A673 (cell line): ENCODE measurements around the gene PLEKHH1. TPM values are rescaled to one million over a fixed set of nuclear protein-coding genes. Genes with fewer than 3 reads are reported as not detected.

Experiments
- BruUV-seq: library from RNA; stranded (reverse); fragments of 400-500 nt; replicated peaks from 2 replicates; lab custom pipeline; 2021; lab: Mats Ljungman, UMichigan
- CTCF ChIA-PET: fragments of 300-600 bp; sonication (Branson Sonifier 250); formaldehyde crosslinking; loops from one replicate; lab custom pipeline; 2022; ENCODE audit warnings: antibody characterized with exemption; lab: Charles Lee
- POLR2A ChIA-PET: fragments of 300-600 bp; sonication (Branson Sonifier 250); formaldehyde crosslinking; loops from one replicate; lab custom pipeline; 2022; ENCODE audit warnings: antibody characterized with exemption; ENCODE audit not compliant: low non-redundant PET; lab: Charles Lee
- DNase-seq: peaks from one replicate; pipeline ENCODE4 v3.0.0-alpha.2; 2015; ENCODE audit warnings: low spot score
- H3K27ac ChIP-seq: fragments of 200-600 bp; sonication (generic); 2 replicates; pipeline ENCODE4 v1.5.1; 2016; ENCODE audit warnings: mixed run types, low read depth, mild to moderate bottlenecking, mixed read lengths, antibody characterized with exemption, low read length; ENCODE audit not compliant: poor library complexity, severe bottlenecking
- H3K27me3 ChIP-seq: fragments of 200-600 bp; sonication (generic); replicated peaks from 2 replicates; pipeline ENCODE4 v1.6.1; 2017; ENCODE audit warnings: mixed run types, low read depth, mild to moderate bottlenecking, mixed read lengths, antibody characterized with exemption, low read length; ENCODE audit not compliant: insufficient read depth, poor library complexity
- H3K36me3 ChIP-seq: fragments of 200-600 bp; sonication (generic); 2 replicates; pipeline ENCODE4 v1.6.1; 2016; ENCODE audit warnings: mixed run types, mild to moderate bottlenecking, mixed read lengths, antibody characterized with exemption, low read length; ENCODE audit not compliant: insufficient read depth, poor library complexity, severe bottlenecking
- H3K4me1 ChIP-seq: fragments of 200-600 bp; sonication (generic); 2 replicates; pipeline ENCODE4 v1.6.1; 2017; ENCODE audit warnings: mixed run types, mild to moderate bottlenecking, mixed read lengths, antibody characterized with exemption, low read length; ENCODE audit not compliant: insufficient read depth, poor library complexity, severe bottlenecking
- H3K4me3 ChIP-seq: fragments of 200-600 bp; sonication (generic); 2 replicates; pipeline ENCODE4 v1.5.1; 2016; ENCODE audit warnings: low read depth, mixed run types, mild to moderate bottlenecking, mixed read lengths, low read length; ENCODE audit not compliant: poor library complexity, severe bottlenecking
- H3K9me3 ChIP-seq: fragments of 200-600 bp; sonication (generic); 2 replicates; pipeline ENCODE4 v1.6.1; 2016; ENCODE audit warnings: mixed run types, low read depth, mild to moderate bottlenecking, mixed read lengths, antibody characterized with exemption, low read length; ENCODE audit not compliant: poor library complexity, severe bottlenecking
- EZH2 ChIP-seq: fragments of 200-600 bp; sonication (generic); IDR thresholded peaks from 2 replicates; pipeline ENCODE4 v1.6.1; 2017; ENCODE audit warnings: borderline replicate concordance, low read depth, mild to moderate bottlenecking, mixed read lengths, antibody characterized with exemption, low read length; ENCODE audit not compliant: poor library complexity, severe bottlenecking
- intact Hi-C: fragments of 100-400 bp; cut with micrococcal nuclease; formaldehyde crosslinking; loops from one replicate; pipeline ENCODE4 v1.10.0; 2022; ENCODE audit not compliant: unreplicated experiment
- total RNA-seq: library from RNA; stranded (reverse); gene quantifications from 2 replicates; pipeline ENCODE4 v1.2.3, GENCODE V29; 2021
- TF ChIP-seq, protein P1 (sequence below): fragments of 300-800, 200-600 bp; sonication (generic); conservative IDR thresholded peaks from 2 replicates; pipeline ENCODE4 v1.5.1; 2017; ENCODE audit warnings: low read depth, mild to moderate bottlenecking, antibody characterized with exemption, low read length, moderate library complexity, mixed read lengths

Gene PLEKHH1
- total RNA-seq, 1 experiment from 2014 or later, result 8.9 TPM

DNA sequence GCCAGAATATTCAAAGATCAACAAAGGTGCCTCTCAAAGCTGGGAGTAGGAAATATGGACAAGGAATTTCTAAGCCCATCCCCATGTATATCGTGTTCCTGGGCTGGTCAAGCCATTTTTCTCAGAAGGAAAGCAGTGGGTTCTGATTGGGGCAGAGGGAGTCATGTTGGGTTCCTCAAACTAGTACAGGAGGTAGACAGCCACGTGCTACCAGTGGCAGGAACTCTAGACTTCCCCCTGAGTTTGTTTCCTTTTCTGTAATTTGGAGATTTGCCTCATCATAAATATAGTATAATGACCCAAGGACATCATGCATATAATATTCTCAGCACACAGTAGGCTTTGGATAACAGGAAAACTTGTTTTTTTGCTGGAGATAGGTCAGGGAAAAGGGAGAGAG lies 16.4 kb upstream of the PLEKHH1 start:
- H3K36me3 ChIP-seq, result no peaks in the 10 kb centered on the region
- peaks cover 9% of the 10 kb centered on the region for H3K27me3 ChIP-seq
- intact Hi-C loops, result no loop called here
- no peaks in the 10 kb centered on the region for H3K4me1 ChIP-seq
- H3K9me3 ChIP-seq, result no peaks in the 10 kb centered on the region
- H3K4me3 ChIP-seq, result no peak overlapping the region
- ChIA-PET POLR2A (interaction anchor here (0.6 kb wide), 1 partner anchor 175 kb away, joined by 3 read pairs; no protein-coding TSS in a partner anchor), CTCF (no interaction called here)
- TF ChIP-seq EZH2, result no peak
- TF ChIP-seq, protein P1, sequence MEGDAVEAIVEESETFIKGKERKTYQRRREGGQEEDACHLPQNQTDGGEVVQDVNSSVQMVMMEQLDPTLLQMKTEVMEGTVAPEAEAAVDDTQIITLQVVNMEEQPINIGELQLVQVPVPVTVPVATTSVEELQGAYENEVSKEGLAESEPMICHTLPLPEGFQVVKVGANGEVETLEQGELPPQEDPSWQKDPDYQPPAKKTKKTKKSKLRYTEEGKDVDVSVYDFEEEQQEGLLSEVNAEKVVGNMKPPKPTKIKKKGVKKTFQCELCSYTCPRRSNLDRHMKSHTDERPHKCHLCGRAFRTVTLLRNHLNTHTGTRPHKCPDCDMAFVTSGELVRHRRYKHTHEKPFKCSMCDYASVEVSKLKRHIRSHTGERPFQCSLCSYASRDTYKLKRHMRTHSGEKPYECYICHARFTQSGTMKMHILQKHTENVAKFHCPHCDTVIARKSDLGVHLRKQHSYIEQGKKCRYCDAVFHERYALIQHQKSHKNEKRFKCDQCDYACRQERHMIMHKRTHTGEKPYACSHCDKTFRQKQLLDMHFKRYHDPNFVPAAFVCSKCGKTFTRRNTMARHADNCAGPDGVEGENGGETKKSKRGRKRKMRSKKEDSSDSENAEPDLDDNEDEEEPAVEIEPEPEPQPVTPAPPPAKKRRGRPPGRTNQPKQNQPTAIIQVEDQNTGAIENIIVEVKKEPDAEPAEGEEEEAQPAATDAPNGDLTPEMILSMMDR, result no peak
- H3K27ac ChIP-seq, result no peak overlapping the region
- no peak for DNase-seq
- BruUV-seq, result no TSS peak

DNA sequence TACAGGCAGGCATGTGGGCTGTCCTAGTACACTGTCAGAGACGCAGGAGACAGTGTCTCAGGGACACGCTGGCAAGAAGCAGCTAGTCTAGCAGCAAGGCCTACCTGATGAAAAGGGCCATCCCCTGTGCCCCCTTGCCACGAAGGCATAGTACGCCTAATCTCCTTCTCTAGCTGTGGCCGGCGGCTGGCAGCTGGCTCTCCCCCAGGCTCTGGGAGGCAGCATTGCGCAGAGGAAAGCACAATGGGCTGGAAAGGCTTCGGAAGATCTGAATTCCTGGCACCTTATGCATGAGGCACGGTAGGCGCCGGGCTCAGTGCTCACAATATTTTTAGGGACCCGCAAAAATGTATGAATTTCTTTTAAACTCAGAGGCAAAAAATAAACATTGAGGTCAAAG lies 16.0 kb upstream of the PLEKHH1 start:
- no peak for DNase-seq
- ChIA-PET CTCF (no interaction called here), POLR2A (interaction anchor here (0.6 kb wide), 1 partner anchor 217 kb away, joined by 3 read pairs; no protein-coding TSS in a partner anchor)
- no peaks in the 10 kb centered on the region for H3K9me3 ChIP-seq
- BruUV-seq, result no TSS peak
- intact Hi-C loops, result no loop called here
- peaks cover 9% of the 10 kb centered on the region for H3K27me3 ChIP-seq
- TF ChIP-seq EZH2, result no peak
- TF ChIP-seq, protein P1, result no peak; the same call in 1 of the 2 replicates
- no peak overlapping the region for H3K27ac ChIP-seq
- H3K36me3 ChIP-seq, result no peaks in the 10 kb centered on the region
- no peaks in the 10 kb centered on the region for H3K4me1 ChIP-seq
- no peak overlapping the region for H3K4me3 ChIP-seq

DNA sequence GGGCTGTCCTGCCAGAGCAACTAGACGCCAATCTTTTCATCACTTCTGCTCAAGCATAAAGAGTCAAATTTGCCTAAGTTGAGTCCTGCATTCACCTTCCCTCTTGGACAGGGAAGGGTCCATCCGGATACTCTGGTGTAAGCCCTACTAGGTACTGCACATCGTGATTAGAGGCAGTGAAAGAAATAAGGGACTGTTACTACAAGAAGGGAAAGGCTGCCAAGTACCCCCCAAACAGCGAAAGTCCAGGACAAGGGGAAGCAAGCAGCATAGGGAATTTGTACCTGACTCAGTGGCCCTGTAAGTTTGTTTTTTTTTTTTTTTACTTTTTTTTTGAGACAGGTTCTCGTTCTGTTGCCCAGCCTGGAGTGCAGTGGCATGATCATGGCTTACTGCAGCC lies 13.7 kb upstream of the PLEKHH1 start:
- ChIA-PET CTCF (interaction anchor here (1.0 kb wide), 1 partner anchor 52 kb away, joined by 3 read pairs; no protein-coding TSS in a partner anchor), POLR2A (no interaction called here)
- intact Hi-C loops, result no loop called here
- no peak for DNase-seq
- H3K36me3 ChIP-seq, result no peaks in the 10 kb centered on the region
- no peak overlapping the region for H3K27ac ChIP-seq
- TF ChIP-seq EZH2, result no peak
- TF ChIP-seq, protein P1, result no peak
- peaks cover 9% of the 10 kb centered on the region for H3K27me3 ChIP-seq
- H3K9me3 ChIP-seq, result no peaks in the 10 kb centered on the region
- H3K4me3 ChIP-seq, result no peak overlapping the region
- no TSS peak for BruUV-seq
- peaks cover 2% of the 10 kb centered on the region for H3K4me1 ChIP-seq
